GM19239 (cell line): ENCODE data around the gene IL17D.
"Not testable (repeated sequence)": the region's sequence is repeated elsewhere in the genome, so short reads cannot be mapped to it uniquely, and the experiment has no call there.

Experiments used
- DNase-seq: peaks from one replicate; pipeline ENCODE4 v3.0.0; 2011; ENCODE audit warnings: low spot score; ENCODE audit not compliant: insufficient read length
- FAIRE-seq: peaks from 2 replicates; lab custom pipeline; 2011; peaks lifted over from hg19 to GRCh38; lab: Jason Lieb, UNC

IL17D gene

DNA sequence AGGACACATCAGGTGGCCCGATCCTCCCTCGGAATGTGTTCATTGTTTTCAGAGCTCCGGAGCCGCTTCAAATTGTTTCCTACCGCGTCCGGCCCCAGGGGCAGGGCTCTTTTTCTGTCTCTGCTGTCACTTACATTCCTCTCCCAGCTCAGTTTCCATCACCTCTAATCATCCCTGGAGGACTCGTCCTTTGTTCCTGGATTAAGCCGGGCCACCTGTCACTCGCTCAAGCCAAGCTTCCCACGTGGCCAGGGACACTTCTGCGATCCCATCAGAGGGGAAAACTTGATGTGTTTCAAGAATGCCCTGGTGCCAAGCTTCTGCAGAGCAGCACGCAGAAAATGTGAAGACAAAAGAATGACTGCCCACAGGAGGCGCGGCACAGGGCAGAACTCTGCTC lies 13.5 kb downstream of the IL17D start:
- FAIRE-seq: no peak
- DNase-seq: no peak

- no peak for FAIRE-seq
Measured at GRCh38 chr13:20717581-20718542, 14.4 kb downstream of the IL17D start.

DNA sequence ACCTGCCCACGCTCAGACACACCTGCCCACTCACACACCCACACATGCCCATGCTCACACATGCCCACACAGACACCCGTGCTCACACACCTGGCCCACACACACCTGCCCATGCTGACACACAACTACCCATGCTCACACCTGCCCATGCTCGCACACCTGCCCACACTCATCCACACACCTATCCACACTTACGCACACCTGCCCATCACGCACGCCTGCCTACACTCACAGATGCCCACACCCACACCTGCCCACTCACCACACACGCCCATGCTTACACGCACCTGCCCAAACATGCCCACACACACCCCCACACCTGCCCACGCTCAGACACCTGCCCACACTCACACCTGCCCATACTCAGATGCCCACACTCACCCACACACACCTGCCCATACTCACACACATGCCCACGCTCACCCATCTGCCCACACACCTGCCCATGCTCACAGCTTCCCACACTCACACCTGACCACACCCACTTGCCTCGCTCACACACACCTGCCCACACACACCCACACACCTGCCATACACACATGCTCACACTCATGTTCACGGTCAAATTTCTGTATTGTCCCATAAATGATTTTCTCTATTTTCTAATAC lies 15.6 kb downstream of the IL17D start:
- FAIRE-seq (no peak), DNase-seq (no peak)

More at GRCh38 chr13:20717581-20718542, 14.4 kb downstream of the IL17D start:
- DNase-seq: no peak

GRCh38 chr13:20719783-20720182 lies 16.3 kb downstream of the IL17D start:
- no peak for FAIRE-seq

DNA sequence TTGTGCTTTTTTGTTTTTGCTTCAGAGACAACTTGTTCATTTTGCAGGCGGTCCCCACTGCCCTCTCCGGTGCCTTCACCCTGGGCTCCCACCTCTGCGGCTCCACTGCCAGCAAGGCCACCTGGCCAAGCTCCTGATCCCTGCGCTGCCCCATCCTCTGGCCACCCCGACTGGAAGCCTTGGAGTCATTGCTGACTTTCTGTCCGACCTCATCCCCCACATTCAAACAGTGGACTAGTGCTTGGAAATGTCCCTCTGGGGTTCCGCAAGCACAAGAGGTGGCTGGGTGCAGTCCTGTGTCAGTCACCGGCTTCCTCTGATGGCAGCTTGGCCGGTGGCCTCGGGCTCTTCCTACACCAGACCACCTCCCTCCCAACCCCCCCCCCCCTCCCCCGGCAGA lies 17.0 kb downstream of the IL17D start:
- FAIRE-seq (no peak), DNase-seq (no peak)

More at GRCh38 chr13:20719783-20720182, 16.3 kb downstream of the IL17D start:
- DNase-seq: no peak

DNA sequence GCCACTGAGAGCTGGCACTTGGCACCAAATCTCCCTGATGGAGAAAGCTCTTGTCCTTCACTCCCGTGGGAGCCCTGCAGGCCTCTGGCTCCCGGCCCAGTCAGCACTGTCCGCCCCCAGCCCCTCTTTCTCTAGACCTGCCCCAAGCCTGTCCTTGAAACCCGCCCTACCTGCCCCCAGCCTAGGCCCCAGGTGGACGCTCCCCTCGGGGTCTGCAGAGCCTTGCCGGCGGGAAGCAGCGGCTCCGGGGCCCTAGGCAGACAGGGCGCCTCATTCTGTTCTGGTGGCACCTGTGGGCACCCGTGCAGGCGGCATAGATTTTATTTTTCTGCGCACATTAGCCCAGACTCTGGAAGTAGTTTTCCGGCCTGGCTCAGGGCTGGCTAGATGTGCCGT lies 17.6 kb downstream of the IL17D start:
- no peak for DNase-seq
- no peak for FAIRE-seq

DNA sequence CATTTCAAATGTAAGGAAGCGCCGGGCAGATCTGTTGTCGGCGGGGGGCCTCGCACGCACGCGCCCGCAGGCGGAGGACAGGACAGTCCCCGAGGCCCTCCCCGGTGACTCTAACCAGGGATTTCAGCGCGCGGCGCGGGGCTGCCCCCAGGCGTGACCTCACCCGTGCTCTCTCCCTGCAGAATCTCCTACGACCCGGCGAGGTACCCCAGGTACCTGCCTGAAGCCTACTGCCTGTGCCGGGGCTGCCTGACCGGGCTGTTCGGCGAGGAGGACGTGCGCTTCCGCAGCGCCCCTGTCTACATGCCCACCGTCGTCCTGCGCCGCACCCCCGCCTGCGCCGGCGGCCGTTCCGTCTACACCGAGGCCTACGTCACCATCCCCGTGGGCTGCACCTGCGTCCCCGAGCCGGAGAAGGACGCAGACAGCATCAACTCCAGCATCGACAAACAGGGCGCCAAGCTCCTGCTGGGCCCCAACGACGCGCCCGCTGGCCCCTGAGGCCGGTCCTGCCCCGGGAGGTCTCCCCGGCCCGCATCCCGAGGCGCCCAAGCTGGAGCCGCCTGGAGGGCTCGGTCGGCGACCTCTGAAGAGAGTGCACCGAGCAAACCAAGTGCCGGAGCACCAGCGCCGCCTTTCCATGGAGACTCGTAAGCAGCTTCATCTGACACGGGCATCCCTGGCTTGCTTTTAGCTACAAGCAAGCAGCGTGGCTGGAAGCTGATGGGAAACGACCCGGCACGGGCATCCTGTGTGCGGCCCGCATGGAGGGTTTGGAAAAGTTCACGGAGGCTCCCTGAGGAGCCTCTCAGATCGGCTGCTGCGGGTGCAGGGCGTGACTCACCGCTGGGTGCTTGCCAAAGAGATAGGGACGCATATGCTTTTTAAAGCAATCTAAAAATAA lies 18.2 kb downstream of the IL17D start:
- DNase-seq: no peak
- no peak for FAIRE-seq

- FAIRE-seq (no peak), DNase-seq (no peak)
Measured at GRCh38 chr13:20727856-20728255, 24.4 kb downstream of the IL17D start.

DNA sequence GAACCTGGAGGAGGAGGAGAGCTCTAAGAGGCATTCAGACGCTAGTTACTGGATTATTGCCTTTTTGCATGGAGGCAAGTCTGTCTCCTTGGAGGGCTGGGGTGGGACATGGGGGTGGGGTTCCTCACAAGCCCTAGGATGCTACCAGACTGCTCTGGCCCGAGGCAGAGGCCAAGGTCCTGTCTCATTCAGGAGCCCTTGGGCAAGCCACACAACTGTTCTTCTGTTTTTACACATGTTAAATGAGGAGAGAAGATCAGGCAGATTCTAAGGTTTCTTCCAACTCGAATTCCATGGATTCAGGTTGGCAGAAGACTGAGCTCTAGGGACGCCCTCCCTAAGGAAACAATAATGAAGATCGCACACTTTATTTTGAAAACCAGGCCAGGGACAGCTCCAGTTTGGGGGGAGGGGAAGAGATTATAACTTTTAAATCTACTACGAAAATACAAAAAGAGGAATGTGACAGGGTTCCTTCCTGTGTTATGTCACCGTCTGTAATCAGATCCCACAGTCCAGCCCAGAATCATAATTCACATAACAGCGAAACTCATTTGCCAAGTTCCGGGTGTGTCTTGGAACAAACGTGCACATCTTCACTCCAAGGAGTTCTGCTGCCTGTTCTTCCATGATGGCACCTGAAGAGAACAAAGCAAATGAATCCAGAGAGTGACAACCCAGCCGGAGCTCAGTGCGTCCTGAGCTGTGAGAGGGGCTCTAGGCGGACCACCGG lies 25.2 kb downstream of the IL17D start:
- no peak for FAIRE-seq
- DNase-seq: no peak

DNA sequence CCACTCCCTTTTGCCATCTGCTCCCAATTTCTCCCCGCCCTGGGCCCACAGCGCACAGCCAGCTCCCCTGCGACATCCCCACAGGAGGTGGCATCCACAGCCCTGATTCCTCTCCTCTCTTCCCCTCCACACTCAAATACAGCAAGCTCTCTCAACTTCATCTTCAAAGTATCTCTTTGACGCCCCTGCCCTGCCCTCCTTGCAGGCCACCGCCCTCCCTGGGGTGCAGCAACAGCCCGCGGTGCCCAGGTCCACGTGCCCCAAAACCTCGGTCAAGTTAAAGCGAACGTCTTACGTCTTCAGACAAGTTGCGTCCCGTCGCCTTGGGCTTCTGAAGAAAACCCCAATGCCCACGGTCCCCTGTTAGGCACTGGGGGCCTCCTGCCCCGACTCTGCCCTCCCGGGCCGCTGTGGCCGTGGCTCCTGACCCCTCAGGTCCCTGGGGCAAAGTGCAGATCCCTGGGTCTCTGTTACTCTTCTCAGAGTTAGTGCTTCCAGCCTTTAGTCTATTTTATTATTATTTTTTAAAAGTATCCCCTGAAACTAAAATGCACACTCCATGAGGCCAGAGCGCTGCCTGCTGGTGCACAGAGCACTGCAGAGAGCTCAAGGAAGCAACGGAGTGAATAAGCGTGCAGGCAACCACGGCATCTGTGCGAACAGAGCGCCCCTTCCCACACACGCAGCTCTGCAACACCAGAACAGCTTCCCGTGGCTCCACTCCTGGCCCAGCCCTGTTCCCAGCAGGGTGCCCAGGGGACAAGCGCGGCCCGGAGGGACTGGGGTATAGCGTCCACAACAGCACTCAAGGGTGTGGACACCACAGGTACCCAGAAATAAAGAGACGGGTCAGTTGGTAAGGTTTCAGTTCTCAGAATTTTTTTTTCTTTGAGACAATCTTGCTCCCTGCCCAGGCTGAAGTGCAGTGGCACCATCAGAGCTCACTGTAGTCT lies 26.4 kb downstream of the IL17D start:
- DNase-seq (no peak), FAIRE-seq (no peak)

DNA sequence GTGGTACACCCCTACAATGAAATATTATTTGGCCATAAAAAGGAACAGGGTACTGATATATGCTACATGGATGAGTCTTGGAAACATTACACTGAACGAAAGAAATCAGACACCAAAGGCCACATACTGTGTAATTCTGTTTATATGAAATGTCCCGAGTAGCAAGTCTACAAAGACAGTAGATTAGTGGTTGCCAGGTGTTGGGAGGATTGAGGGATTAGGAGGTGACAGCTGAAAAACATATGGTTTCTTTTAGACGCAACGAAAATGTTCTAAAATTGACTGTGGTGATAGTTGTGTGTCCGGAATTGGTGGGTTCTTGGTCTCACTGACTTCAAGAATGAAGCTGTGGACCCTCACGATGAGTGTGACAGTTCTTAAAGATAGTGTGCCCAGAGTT lies 35.1 kb downstream of the IL17D start:
- DNase-seq (no peak), FAIRE-seq (no peak)

DNA sequence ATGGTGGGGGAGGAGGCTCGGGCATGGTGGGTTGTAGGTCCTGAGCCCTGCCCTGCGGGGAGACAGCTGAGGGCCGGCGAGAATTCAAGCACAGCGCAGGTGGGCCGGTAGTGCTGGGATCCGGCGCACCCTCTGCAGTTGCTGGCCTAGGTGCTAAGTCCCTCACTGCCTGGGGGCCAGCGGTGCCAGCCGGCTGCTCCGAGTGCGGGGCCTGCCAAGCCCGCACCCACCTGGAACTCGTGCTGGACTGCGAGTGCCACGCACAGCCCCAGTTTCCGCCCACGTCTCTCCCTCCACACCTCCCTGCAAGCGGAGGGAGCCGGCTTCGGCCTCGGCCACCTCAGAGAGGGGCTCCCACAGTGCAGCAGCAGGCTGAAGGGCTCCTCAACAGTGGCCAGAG lies 36.5 kb downstream of the IL17D start:
- DNase-seq: no peak
- FAIRE-seq: no peak

- DNase-seq, FAIRE-seq: not testable (repeated sequence)
Measured at GRCh38 chr13:20743830-20744404, 40.4 kb downstream of the IL17D start.

DNA sequence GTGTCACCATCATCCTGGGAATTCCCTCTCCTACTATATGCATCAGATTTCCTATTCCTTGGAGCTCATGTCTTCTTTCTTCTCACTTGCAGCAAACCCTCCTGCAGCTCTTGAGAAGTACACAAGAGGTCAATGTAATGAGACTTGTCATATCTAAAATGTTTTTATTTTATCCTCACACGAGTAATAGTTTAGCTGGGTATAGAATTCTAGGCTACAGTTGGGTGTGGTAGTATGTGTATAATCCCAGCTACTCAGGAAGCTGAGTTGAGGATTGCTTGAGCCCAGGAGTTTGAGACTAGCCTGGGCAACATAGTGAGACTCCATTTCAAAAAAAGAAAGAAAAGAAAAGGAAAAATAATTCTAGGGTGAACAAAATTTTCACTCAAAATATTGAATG lies 45.9 kb downstream of the IL17D start:
- DNase-seq (no peak), FAIRE-seq (no peak)

DNA sequence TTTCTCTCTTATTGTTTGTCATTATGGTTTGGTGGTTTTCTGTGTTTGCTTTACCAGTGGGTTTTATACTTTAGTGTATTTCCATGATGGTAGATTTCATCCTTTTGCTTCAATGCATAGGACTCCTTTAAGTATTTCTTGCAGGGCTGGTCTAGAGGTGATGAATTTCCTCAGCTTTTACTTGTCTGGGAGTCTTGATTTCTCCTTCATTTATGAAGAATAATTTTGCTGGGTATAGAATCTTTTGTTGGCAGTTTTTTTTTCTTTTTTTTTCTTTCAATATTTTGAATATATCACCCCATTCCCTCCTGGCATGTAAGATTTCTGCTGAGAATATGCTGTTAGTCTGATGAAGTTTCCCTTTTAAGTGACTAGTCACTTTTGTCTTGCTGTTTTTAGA lies 50.5 kb downstream of the IL17D start:
- DNase-seq (no peak), FAIRE-seq (no peak)

GRCh38 chr13:20760872-20761271 lies 57.4 kb downstream of the IL17D start:
- no peak for FAIRE-seq

GRCh38 chr13:20767309-20767943 lies 63.9 kb downstream of the IL17D start:
- FAIRE-seq (no peak), DNase-seq (no peak)

More at GRCh38 chr13:20760872-20761271, 57.4 kb downstream of the IL17D start:
- DNase-seq: no peak

GRCh38 chr13:20769091-20769490 lies 65.6 kb downstream of the IL17D start:
- FAIRE-seq (no peak), DNase-seq (no peak)
